Measurements from ENCODE around the gene STARD10.

- TF ChIP-seq GABPA (IDR thresholded peaks at IDR 0.05 in 1 of 2, conservative IDR thresholded peaks at IDR 0.05 in 1 of 2) (no peak), CTCF (IDR thresholded peaks at IDR 0.05; ENCODE audit: low read depth, low read length, missing input control) (no peak), RAD21 (IDR thresholded peaks at IDR 0.05) (no peak), RXRA (IDR thresholded peaks at IDR 0.05) (no peak), REST (IDR thresholded peaks at IDR 0.05) (no peak), TAF1 (conservative IDR thresholded peaks at IDR 0.05) (no peak), SP1 (IDR thresholded peaks at IDR 0.05) (no peak), JUND (IDR thresholded peaks at IDR 0.05) (no peak), YY1 (IDR thresholded peaks at IDR 0.05) (no peak), MAX (IDR thresholded peaks at IDR 0.05) (no peak), EGR1 (IDR thresholded peaks at IDR 0.05; ENCODE audit: low read depth in 2 of 2) (no peak), ZBTB33 (IDR thresholded peaks at IDR 0.05) (no peak)
Observed at GRCh38 chr11:72743321-72744221, 50.3 kb downstream of the STARD10 start.
